ENCODE data around the gene PRG3.
"Not testable (repeated sequence)": the region's sequence is repeated elsewhere in the genome, so short reads cannot be mapped to it uniquely, and the experiment has no call there.

The PRG3 gene

DNA sequence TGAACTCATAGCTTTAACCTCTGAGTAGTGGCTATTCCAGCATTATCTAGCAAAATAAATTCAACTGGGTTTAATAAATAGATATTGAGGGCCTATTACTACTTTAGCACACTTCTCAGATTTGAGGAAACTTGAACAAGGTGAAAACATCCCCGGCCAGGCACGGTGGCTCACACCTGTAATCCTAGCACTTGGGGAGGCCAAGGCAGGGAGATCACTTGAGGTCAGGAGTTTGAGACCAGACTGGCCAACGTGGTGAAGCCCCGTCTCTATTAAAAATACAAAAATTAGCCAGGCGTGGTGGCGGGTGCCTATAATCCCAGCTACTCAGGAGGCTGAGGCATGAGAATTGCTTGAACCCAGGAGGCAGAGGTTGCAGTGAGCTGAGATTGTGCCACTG, 44.1 kb downstream of the PRG3 start:
- not testable (repeated sequence) for H3K27me3 Mint-ChIP-seq, DNase-seq, H3K9me3 Mint-ChIP-seq
- Mint-ChIP-seq H3K4me3 (peak overlapping the region; percentile 98), H3K4me1 (ENCODE audit: low read depth) (peaks cover 38% of the 10 kb centered on the region), H3K27ac (peak overlapping the region; percentile 99), H3K36me3 (ENCODE audit: low read depth) (peaks cover 37% of the 10 kb centered on the region)

DNA sequence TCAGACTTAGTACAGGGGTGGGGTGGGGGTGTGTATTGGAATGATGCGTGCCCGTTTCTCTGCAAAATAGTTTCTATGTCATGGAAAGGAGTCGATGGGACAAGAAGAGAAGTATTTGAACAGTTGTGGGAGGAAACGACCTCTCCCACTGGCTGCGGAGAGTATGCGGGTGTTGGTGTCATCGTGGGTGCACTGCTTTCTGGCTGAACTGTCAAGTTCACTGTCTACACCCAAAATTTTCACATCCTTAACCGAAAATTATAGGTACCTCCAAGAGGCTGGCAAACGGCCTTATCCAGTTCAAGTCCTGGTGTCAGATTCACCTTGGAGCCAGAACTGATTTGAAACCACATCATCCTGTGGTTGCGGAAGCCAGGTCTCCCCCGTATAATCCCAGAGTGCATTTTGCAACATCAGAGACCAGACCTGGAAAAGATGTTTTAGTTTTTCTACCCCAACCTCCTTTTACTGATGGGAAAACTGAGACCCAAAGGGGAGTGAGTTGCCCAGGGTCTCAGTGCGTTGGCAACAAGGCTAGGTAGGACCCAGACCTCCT, 44.8 kb downstream of the PRG3 start:
- peak overlapping the region; percentile 98 for H3K4me3 Mint-ChIP-seq
- H3K27ac Mint-ChIP-seq: peak overlapping the region; percentile 99
- H3K36me3 Mint-ChIP-seq (ENCODE audit: low read depth): peaks cover 44% of the 10 kb centered on the region
- H3K9me3 Mint-ChIP-seq: no peaks in the 10 kb centered on the region
- peak; percentile 45 for DNase-seq
- no peaks in the 10 kb centered on the region for H3K27me3 Mint-ChIP-seq
- peaks cover 44% of the 10 kb centered on the region for H3K4me1 Mint-ChIP-seq (ENCODE audit: low read depth)

DNA sequence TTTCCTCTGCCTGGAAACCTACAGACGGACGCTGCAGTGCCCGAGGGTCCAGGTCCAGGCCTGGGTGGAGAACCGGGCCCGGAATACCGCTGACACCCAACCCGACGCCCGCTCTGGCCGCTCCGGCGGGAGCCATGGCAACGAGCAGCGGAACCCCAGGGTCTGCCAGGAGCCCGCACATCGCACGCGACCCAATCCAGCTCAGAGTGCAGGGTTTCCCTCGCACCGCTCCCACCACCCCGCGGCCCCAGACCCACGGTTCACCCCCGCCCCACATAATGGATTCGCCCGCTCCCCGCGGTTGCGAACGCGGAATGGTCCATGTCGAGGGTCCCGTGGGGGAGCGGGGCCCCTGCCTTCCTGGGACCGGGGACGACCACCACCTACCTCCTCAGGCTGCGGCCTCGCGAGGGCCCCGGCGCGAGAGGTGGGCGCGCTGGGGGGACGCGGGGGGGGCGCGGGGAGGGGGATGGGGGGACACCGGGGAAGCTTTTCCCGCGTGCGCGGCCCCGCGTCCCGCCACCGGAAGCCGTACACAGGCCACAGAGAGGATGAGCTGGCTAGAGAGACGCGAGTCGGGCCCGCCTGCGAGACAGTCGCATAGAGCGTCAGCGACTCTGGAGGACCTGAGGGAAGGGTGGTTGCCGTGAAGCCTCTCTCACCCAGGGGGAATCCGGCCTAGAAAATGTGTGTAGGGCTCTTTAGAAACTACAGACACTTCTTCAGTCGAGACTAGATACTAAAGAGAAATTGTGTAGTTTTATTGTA, 45.4 kb downstream of the PRG3 start, which contains the start of gene SSRP1:
Gene SSRP1, minus strand, starts transcription at position 550 of the 768 bp plus-strand sequence. CDS start 771 bp downstream, outside the sequence.
- H3K27ac Mint-ChIP-seq: peak within 1 kb of the TSS; percentile 99
- no peaks in the 10 kb centered on the region for H3K27me3 Mint-ChIP-seq
- peak within 1 kb of the TSS; percentile 98 for H3K4me3 Mint-ChIP-seq
- H3K36me3 Mint-ChIP-seq (ENCODE audit: low read depth): peaks cover 50% of the 10 kb centered on the region
- peak; percentile 90 for DNase-seq
- H3K4me1 Mint-ChIP-seq (ENCODE audit: low read depth): peaks cover 50% of the 10 kb centered on the region
- no peaks in the 10 kb centered on the region for H3K9me3 Mint-ChIP-seq

DNA sequence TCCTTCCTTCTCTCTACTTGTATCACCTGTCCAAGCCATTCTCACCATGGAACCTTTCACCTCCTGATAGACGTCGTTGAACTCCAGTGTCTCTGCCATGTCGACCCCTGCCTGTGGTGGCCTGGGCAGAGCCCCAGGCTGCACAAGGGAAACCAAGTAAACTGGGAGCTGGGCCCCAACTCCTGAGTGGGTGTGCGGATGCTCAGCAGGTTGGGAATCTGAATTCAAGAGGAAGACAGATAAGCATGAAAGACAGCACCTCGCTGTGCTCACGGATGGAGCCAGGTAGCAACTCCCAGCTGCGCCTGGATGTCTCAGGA, 46.0 kb downstream of the PRG3 start:
- H3K27ac Mint-ChIP-seq: peak overlapping the region; percentile 99
- H3K27me3 Mint-ChIP-seq: no peaks in the 10 kb centered on the region
- peaks cover 56% of the 10 kb centered on the region for H3K36me3 Mint-ChIP-seq (ENCODE audit: low read depth)
- no peaks in the 10 kb centered on the region for H3K9me3 Mint-ChIP-seq
- peak overlapping the region; percentile 98 for H3K4me3 Mint-ChIP-seq
- DNase-seq: no peak
- H3K4me1 Mint-ChIP-seq (ENCODE audit: low read depth): peaks cover 56% of the 10 kb centered on the region

- peaks cover 77% of the 10 kb centered on the region for H3K36me3 Mint-ChIP-seq (ENCODE audit: low read depth)
- no peaks in the 10 kb centered on the region for H3K27me3 Mint-ChIP-seq
- peak overlapping the region; percentile 98 for H3K4me3 Mint-ChIP-seq
- no peak for DNase-seq
- H3K27ac Mint-ChIP-seq: peak overlapping the region; percentile 99
- peaks cover 66% of the 10 kb centered on the region for H3K4me1 Mint-ChIP-seq (ENCODE audit: low read depth)
- H3K9me3 Mint-ChIP-seq: no peaks in the 10 kb centered on the region
Measured at GRCh38 chr11:57332694-57333440, 48.1 kb downstream of the PRG3 start.

DNA sequence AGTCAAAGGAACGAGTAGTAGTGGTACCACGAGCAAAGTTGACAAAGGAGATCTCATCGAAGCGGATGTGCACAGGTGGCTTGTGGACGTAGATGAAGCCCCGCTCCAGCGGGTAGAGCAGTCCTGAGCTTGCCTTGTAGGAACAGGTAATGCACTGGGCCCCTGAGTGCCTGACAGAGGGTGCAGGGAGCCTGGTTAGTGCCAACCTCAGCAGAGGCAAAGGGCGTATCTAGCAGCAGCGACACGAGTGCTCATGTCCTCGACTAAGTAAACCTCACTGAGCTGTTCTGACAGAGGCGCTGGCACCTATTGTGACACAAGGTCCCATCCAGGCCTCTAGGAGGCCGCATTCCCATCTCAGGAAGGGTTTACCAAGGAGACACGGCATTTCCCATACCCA, 49.2 kb downstream of the PRG3 start:
- H3K27ac Mint-ChIP-seq: no peak overlapping the region
- no peak for DNase-seq
- H3K27me3 Mint-ChIP-seq: no peaks in the 10 kb centered on the region
- no peaks in the 10 kb centered on the region for H3K9me3 Mint-ChIP-seq
- no peak overlapping the region for H3K4me3 Mint-ChIP-seq
- H3K36me3 Mint-ChIP-seq (ENCODE audit: low read depth): peaks cover 88% of the 10 kb centered on the region
- H3K4me1 Mint-ChIP-seq (ENCODE audit: low read depth): peaks cover 75% of the 10 kb centered on the region

- DNase-seq: no peak
- Mint-ChIP-seq H3K9me3 (no peaks in the 10 kb centered on the region), H3K4me1 (ENCODE audit: low read depth) (peaks cover 82% of the 10 kb centered on the region), H3K4me3 (no peak overlapping the region), H3K27ac (peak overlapping the region; percentile 77), H3K27me3 (no peaks in the 10 kb centered on the region), H3K36me3 (ENCODE audit: low read depth) (peaks cover 100% of the 10 kb centered on the region)
Measured at GRCh38 chr11:57330029-57330428, 50.9 kb downstream of the PRG3 start.

- Mint-ChIP-seq H3K4me3 (no peak overlapping the region), H3K9me3 (no peaks in the 10 kb centered on the region), H3K27me3 (no peaks in the 10 kb centered on the region), H3K4me1 (ENCODE audit: low read depth) (peaks cover 76% of the 10 kb centered on the region), H3K27ac (peak overlapping the region; percentile 98), H3K36me3 (ENCODE audit: low read depth) (peaks cover 78% of the 10 kb centered on the region)
- DNase-seq: no peak
Measured at GRCh38 chr11:57327721-57328120, 53.2 kb downstream of the PRG3 start.

Measured in activated T-cell treated with anti-CD3 and anti-CD28 coated beads, Interleukin-2, amount 50 U/mL, for 24 hours (primary cell).